Mesenteric fat pad (tissue), 1 donor: ENCODE data around the gene UCP3. TPM values are rescaled to one million over a fixed set of nuclear protein-coding genes. Genes with fewer than 3 reads are reported as not detected.

Experiments used
- DNase-seq: peaks from one replicate; pipeline ENCODE4 v3.0.0-alpha.2; 2020; ENCODE audit warnings: low spot score
- total RNA-seq: library from RNA; stranded (reverse); fragmentation: NEBNext Ultra II Directional; extraction: Animal tissue kit (Norgen Biotek cat#: 25700); gene quantifications from one replicate; pipeline ENCODE4 v1.2.1, GENCODE V29; 2021
- donor health status: DM: yes; HTN: yes; CAD: no.

The UCP3 gene
- total RNA-seq, 1 donor from 2014 or later = 2.7 TPM

DNA sequence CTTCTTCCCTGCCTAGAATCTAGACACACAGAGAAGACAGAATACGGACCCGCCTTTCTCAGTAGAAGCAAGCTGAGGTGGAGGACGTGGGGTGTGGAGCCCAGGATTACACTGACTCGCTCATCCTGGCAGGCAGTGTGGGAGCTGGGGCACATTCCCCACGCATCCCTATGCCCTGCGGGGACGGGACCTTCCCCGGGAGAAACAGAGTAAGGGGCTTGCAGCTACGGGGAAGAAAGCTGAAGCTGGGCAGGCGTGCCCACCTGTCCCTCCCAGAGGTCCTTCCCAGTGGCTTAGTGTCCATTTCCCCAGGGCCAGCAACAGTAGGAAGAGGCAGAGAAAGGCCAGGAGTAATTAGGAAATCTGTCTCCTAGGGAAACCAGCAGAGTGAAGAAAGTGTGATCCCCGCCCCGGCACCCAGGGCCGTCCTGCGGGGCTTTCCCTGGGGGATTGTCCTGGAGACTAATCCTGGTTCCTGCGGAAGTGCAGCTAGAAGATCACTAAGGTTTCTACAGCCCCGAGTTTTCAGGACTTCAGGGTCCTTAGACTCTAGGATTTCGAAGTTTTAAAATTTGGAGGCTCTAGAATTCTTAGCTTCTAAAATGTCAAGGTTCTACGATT, 50.3 kb downstream of the UCP3 start:
- DNase-seq = no peak

DNA sequence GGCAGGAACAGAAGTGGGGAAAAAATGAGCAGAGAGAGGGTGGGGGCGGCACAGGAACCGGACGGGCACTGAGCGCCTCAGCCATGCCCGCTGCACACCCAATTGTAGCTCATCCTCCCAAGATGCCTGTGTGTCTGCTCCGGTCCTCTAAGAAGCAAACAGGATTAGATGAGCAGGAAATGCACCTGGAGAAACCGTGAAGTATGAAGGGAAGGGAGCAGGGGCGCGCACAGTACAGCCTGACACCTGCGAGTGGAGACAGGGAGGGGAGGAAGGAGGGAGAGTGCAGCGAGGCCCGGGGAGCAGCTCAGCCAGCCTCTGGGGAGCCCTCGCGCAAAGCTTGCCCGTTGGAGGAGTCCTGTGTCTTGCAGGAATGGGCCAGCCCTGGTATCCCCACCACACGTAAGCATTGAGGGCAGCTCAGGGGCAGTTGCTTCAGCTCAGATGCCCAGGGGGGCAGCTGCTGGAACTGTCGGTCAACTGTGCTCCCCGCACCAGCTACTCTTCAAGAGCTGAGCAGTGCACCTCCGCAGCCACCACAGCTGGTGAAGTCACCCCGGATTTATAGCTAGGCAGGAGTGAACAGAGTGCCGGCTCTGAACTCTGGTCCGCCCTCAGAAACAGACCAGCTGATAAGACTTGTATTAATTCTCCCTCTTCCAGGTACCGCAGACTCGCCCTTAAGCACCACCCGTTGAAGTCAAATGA, 51.1 kb downstream of the UCP3 start:
- no peak for DNase-seq

DNA sequence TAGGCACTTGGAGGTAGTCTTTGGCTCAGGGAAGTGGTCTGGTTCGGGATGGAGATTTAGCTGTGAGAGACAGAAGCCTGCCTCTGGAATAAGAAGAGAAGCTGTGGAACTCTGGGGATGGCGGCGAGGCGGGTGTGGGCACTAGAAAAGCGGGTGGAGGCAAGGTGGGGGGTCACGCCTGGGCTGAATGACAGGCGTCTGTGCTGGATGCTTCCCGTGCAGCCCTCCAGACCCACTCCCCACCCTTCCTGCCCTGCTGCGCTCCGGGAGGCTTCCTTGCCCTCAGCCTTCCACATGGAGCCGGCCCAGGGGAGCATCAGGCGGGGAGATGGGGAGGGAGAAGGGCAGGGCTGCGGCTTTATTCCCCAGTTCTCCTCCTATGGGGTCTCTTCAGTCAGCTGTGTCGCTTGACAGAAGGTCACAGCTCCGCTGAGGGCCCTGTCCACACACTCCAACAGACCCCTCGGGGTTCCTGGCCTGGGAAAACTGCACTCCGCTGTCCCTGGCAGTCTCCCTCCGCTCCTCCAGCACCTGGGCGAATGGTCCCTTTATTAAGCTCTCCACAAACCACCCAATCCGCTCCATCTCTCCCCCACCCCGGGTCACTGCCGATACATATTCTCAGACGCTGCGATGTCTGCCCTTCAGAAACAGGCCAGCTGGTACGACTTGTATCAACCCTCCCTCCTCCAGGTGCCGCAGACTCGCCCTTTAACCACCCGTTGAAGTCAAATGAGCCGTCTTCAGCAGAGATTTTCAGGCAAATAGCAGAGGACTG, 51.8 kb downstream of the UCP3 start:
- no peak for DNase-seq

DNA sequence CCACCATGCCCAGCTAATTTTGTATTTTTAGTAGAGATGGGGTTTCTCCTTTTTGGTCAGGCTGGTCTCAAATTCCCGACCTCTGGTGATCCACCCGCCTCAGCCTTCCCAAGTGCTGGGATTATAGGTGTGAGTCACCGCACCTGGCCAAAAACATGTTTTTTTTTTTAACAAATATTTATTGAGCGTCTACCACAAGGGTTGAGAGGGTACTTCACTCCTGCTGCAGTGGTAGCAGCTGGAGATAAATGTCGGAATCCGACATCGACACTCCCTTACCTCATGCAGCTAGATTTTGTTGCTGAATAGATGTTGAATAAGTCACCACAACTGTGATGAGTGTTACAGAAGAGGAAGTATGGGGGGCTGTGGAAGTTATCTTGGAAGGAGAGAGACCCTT, 57.1 kb downstream of the UCP3 start:
- DNase-seq = no peak

DNA sequence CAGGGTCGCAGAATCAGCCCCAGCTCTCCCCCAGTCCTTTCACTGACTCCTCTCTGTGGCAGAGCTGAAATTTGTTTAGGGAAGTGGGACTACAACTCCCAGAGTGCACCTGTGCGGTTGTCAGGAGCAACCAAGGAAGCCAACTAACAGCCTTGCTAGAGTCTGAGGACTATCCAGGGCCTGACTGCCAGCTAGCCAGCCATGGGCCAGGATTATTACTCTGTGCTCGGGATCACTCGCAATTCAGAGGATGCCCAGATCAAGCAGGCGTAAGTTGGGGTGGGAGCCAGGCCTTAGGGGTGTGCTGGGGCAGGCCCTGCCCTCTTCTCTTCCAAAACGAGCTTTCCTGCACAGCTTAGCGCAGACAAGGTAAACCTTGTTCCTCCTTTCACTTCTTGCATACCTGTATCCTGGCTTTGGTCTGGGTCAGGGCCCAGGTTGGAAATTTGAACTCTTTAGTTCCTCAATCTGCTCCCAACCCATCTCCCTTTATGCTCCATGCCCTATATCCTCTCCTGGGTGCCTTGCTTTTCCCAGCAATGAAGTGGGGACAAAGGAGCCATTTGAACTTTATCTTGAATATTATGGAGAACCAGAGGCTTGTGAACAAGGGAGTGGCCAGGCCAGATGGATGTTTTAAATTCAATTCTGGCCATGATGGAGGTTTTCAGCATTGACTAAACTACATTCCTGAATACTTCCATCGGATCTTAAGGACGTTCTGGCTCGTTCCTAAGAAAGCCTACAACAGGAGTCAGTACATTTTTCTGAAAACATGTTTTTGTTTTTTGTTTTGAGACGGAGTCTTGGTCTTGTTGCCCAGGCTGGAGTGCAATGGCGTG, 57.8 kb downstream of the UCP3 start, which contains the start of gene DNAJB13:
Gene DNAJB13 (plus strand): TSS at position 158 of the 842 bp plus-strand sequence. CDS start 44 bp downstream, at position 202.
- DNase-seq = no peak

Other genes starting within 250 kb of the UCP3 start
- 122 TPM for gene RAB6A, start 248.0 kb downstream of the UCP3 start, total RNA-seq
- gene MRPL48, start 221.2 kb downstream of the UCP3 start, total RNA-seq = 16.8 TPM
- 58.4 TPM for gene COA4, start 132.2 kb downstream of the UCP3 start, total RNA-seq
- gene PAAF1, start 132.1 kb downstream of the UCP3 start, total RNA-seq = 12.8 TPM
- not detected for gene DNAJB13, start 58.1 kb downstream of the UCP3 start, total RNA-seq
- 76.8 TPM for gene UCP2, start 26.2 kb downstream of the UCP3 start, total RNA-seq
- gene C2CD3, start 161.9 kb upstream of the UCP3 start, total RNA-seq = 18.0 TPM
- gene PPME1, start 162.2 kb upstream of the UCP3 start, total RNA-seq = 35.4 TPM